DLD1 (cell line): ENCODE measurements around the gene AATF.

Source experiments
- in situ Hi-C: cut with HindIII; loops from 2 replicates; pipeline ENCODE4 v1.10.0; 2017; ENCODE audit warnings: low sequenced_read_pairs

AATF gene

GRCh38 chr17:36948717-36949460, at the start of gene AATF:
TSS of gene AATF (plus strand) at chr17:36948954. CDS start at chr17:36949126, 172 bp downstream.
- in situ Hi-C loops = loop anchor here (10.0 kb wide), 1 partner anchor 64 kb away; no protein-coding TSS in a partner anchor

- in situ Hi-C loops = no loop called here
Measured at GRCh38 chr17:36899250-36900159, 49.2 kb upstream of the AATF start.

- in situ Hi-C loops = no loop called here
Measured at GRCh38 chr17:36900160-36900512, 48.6 kb upstream of the AATF start.

- in situ Hi-C loops = no loop called here
Measured at GRCh38 chr17:36901506-36901905, 47.2 kb upstream of the AATF start.

GRCh38 chr17:36907407-36907806, 41.3 kb upstream of the AATF start:
- in situ Hi-C loops = no loop called here

GRCh38 chr17:36910513-36910912, 38.2 kb upstream of the AATF start:
- in situ Hi-C loops = no loop called here

- in situ Hi-C loops = no loop called here
Measured at GRCh38 chr17:36911001-36911400, 37.8 kb upstream of the AATF start.

GRCh38 chr17:36913132-36913531, 35.6 kb upstream of the AATF start:
- in situ Hi-C loops = no loop called here

GRCh38 chr17:36918211-36918691, 30.5 kb upstream of the AATF start:
- in situ Hi-C loops = no loop called here

- in situ Hi-C loops = no loop called here
Measured at GRCh38 chr17:36919407-36919968, 29.3 kb upstream of the AATF start.

- in situ Hi-C loops = no loop called here
Measured at GRCh38 chr17:36920032-36921005, 28.4 kb upstream of the AATF start.

- in situ Hi-C loops = no loop called here
Measured at GRCh38 chr17:36921095-36921851, 27.5 kb upstream of the AATF start.

GRCh38 chr17:36922175-36922574, 26.6 kb upstream of the AATF start:
- in situ Hi-C loops = no loop called here

- in situ Hi-C loops = no loop called here
Measured at GRCh38 chr17:36923814-36924221, 24.9 kb upstream of the AATF start.

GRCh38 chr17:36926226-36926625, 22.5 kb upstream of the AATF start:
- in situ Hi-C loops = no loop called here

- in situ Hi-C loops = no loop called here
Measured at GRCh38 chr17:36926701-36927100, 22.1 kb upstream of the AATF start.

GRCh38 chr17:36928471-36929345, 20.0 kb upstream of the AATF start:
- in situ Hi-C loops = no loop called here

- in situ Hi-C loops = loop anchor here (10.0 kb wide), 1 partner anchor 85 kb away; no protein-coding TSS in a partner anchor
Measured at GRCh38 chr17:36929851-36930582, 18.7 kb upstream of the AATF start.
